GM13977 (cell line): ENCODE results near the gene EVPL.
"Not testable (repeated sequence)": the region's sequence is repeated elsewhere in the genome, so short reads cannot be mapped to it uniquely, and the experiment has no call there.

ENCODE experiments used
- DNase-seq: peaks from one replicate; pipeline ENCODE4 v3.0.0; 2012; ENCODE audit warnings: low spot score
- in situ Hi-C: fragments of 300-500 bp; cut with MboI; formaldehyde crosslinking; loops from one replicate; pipeline ENCODE4 v1.12.0; 2022; ENCODE audit warnings: low sequenced_read_pairs, low pct_unique_long_range_greater_than_20kb, mixed read lengths, inconsistent platforms; ENCODE audit not compliant: unreplicated experiment
- TF ChIP-seq, protein P1 (sequence below): IDR thresholded peaks from 2 replicates; pipeline ENCODE4 v1.5.1; 2012; ENCODE audit warnings: mild to moderate bottlenecking, control low read depth; ENCODE audit not compliant: insufficient read depth; ENCODE audit errors: extremely low read depth, missing control alignments

EVPL gene

GRCh38 chr17:76046064-76046463 lies 19.0 kb upstream of the EVPL start:
- no peak for DNase-seq
- in situ Hi-C loops = no loop called here
- TF ChIP-seq, protein P1, sequence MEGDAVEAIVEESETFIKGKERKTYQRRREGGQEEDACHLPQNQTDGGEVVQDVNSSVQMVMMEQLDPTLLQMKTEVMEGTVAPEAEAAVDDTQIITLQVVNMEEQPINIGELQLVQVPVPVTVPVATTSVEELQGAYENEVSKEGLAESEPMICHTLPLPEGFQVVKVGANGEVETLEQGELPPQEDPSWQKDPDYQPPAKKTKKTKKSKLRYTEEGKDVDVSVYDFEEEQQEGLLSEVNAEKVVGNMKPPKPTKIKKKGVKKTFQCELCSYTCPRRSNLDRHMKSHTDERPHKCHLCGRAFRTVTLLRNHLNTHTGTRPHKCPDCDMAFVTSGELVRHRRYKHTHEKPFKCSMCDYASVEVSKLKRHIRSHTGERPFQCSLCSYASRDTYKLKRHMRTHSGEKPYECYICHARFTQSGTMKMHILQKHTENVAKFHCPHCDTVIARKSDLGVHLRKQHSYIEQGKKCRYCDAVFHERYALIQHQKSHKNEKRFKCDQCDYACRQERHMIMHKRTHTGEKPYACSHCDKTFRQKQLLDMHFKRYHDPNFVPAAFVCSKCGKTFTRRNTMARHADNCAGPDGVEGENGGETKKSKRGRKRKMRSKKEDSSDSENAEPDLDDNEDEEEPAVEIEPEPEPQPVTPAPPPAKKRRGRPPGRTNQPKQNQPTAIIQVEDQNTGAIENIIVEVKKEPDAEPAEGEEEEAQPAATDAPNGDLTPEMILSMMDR = no peak

DNA sequence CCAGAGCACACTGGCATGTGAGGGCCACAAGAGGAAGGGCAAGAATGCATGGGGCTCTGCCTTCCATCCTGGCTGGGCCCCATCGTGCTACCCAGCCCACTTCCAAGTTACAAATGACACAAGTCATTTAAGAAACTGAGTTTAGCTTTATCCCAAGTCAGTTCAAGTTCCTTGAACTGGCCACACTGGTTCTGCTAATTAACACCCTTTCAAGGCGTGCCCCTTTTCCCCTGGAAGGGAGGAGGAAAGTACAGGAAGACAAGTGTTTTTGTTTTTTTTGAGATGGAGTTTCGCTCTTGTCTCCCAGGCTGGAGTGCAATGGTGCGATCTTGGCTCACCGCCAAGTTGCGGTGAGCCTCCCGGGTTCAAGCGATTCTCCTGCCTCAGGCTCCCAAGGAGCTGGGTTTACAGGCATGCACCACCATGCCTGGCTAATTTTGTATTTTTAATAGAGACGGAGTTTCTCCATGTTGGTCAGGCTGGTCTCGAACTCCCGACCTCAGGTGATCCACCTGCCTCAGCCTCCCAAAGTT lies 17.4 kb upstream of the EVPL start:
- in situ Hi-C loops, DNase-seq: not testable (repeated sequence)

- DNase-seq, in situ Hi-C loops: not testable (repeated sequence)
These were observed 15.8 kb upstream of the EVPL start for GRCh38 chr17:76042868-76043267.

GRCh38 chr17:76040376-76040775 lies 13.3 kb upstream of the EVPL start:
- in situ Hi-C loops = no loop called here
- no peak for DNase-seq
- TF ChIP-seq, protein P1 = no peak

DNA sequence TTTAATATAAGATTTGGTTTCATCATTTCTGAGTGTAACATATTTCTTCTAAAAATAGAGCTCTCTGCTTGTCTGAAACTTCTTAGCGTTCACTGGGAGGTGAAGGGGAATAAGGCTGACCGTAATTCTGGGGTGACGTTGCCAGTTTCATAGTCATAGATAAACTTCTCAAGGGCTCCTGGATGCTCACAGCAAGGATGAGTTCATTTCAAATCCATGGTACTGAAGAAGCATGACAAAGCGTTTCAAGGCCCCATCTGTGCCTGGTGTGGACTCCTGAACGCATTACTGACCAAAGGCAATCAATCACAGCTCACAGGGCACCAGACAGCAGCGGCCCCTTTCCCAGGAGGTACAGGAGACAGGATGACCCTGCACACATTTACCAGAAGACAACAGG lies 12.0 kb upstream of the EVPL start:
- in situ Hi-C loops = no loop called here
- TF ChIP-seq, protein P1 = no peak
- no peak for DNase-seq

- in situ Hi-C loops = no loop called here
- TF ChIP-seq, protein P1 = no peak
These were observed 10.9 kb upstream of the EVPL start for GRCh38 chr17:76038050-76038449.

DNA sequence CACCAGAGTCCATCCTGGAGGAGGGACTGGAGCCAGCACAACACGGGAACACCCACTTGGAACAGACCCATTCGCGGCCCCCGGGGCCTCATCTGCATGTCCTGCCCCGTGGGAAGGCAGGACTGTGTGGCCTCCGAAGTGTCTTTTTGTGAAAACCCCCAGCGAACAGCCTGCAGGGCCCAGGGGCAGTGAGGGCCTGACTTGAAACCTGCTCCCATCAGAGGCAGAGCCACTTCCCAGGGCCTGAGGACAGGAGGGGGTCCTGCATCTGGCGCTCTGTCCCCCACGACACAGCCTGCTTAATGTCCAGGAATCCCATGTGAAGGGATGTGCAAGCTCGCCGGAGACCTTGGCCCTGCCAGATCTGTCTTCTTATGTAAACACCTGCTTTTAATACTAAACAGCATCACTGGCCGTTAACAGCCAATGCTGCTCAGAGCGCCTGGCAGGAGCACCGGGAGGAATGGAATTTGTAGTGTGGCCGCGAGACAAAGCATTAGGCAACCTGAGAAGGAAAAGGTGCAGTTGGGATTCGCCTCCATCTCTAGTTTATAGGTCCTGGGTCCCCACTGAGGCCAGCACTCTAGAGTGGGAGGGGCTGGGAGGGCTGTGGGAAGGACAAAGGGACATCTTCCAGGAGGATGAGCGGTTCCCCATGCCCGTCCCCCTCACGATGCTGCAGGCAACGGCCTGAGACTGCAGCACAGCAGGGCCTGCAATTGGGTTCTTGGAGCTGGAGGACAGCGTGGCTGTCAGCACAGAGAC lies 9.6 kb upstream of the EVPL start:
- in situ Hi-C loops = no loop called here
- TF ChIP-seq, protein P1 = no peak
- no peak for DNase-seq

More at GRCh38 chr17:76038050-76038449, 10.9 kb upstream of the EVPL start:
- DNase-seq = no peak
